NCI-H1092 treated with DMSO at 0.1 percent for 48 hours (cell line): Measurements from ENCODE around the gene ELFN2.
A peak's percentile ranks its signal among the peaks of the same experiment; 100 is the strongest.
"Not testable (repeated sequence)": the region's sequence is repeated elsewhere in the genome, so short reads cannot be mapped to it uniquely, and the experiment has no call there.

Experiments used
- DNase-seq: peaks from one replicate; lab custom pipeline; 2025; lab: John Stamatoyannopoulos, UW

ELFN2 gene

DNA sequence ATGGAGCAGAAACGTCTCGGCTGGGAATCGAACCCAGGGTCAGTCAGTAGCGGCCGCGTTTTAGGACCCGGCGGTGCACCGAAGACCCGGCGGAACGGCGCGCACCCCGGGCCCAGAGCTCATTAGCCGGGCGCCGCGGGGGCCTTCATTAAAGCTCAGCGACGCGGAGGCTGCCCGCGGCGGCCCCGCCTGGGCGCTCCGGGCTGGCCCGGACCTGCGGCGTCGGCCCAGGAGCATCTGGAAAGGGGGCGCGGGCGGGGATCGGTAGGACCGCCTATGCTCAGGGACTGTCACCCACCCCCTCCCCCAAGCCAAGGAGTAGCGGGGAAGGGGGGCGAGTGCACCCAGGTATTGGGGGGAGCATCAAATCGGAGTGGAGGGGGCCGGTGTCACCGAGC lies 92.8 kb downstream of the ELFN2 start:
- no peak for DNase-seq

DNA sequence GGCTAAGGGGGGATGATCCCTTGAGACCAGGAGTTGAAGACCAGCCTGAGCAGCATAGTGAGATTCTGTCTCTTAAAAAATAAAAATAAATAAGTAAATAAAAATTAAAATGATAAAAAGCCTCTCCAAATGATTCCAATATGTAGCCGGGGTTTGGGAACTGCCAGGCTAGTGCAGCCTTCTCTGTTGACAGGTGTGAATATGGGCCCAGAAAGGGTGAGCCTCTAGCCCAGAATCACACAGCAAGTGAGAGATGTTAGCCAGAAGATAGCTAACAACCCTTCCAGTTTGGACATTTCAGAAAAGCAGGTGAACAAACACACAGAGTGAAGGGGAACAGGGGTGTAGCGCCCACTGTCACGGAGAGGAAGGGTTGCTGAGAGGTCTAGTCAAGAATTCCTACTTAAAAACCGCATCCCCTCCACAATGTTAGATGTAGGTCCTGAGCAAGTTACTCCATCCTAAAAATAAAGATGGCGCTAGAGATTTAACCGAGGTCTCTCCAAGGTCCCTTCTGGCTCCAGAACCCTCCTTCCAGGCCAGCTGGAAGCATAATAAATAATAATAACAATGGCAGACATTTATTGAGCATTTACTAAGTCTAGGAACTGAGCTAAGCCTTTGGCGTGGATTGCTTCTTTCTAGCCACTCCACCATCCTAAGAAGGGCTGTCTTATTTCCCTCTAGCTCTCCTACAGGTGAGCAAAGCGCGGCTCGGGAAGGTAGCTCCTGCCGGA lies 93.4 kb downstream of the ELFN2 start:
- DNase-seq, result no peak

DNA sequence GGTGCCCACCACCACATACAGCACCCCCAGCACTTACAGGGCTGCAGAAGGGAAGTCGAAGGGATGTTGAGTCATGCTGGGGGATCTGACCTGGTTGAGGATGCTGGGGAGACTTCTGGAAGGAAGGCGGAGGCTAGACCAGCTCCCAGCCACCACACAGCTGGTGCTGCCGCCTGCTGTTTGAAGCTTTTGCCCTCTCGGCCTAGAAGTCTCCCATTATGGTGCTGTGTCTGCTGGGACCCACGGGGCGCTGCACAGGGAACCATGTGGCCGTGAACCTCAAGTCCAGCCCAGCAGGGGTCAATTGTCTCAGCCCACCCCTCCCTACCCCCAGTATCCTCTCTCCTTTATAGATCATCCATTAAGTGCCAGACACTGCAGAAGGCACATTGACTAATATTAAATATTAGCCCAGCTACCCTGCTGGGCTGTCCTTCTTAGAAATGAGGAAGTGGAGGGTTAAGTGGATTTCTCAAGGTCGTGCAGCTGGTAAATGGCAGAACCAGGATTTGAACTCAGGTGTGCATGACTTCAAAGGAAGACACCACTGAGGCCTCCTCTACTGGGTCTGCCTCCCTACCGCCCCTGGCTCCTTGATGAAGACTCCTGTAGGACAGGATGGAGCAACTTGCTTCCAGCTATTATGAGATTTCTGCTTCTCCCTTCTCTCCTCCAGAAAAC lies 95.3 kb downstream of the ELFN2 start:
- no peak for DNase-seq

DNA sequence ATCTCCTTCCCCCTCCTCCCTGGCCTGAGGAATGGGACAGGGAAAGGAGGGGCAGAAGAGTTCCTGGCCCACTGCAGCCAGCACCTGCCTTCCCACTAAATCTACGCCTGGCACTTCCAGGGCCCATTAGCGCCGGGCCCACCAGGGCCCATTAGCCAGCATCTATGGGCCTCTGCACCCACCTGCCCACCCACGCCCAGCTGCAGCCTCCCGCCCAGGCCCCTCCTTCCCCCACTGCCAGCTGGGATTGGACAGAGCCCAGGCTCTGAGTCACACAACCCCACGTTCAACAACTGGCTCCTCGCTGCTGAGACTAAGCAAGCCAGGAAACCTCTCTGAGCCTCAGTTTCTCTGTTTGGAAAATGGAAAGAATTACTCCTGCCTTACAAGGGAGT lies 96.2 kb downstream of the ELFN2 start:
- peak; percentile 30 for DNase-seq

DNA sequence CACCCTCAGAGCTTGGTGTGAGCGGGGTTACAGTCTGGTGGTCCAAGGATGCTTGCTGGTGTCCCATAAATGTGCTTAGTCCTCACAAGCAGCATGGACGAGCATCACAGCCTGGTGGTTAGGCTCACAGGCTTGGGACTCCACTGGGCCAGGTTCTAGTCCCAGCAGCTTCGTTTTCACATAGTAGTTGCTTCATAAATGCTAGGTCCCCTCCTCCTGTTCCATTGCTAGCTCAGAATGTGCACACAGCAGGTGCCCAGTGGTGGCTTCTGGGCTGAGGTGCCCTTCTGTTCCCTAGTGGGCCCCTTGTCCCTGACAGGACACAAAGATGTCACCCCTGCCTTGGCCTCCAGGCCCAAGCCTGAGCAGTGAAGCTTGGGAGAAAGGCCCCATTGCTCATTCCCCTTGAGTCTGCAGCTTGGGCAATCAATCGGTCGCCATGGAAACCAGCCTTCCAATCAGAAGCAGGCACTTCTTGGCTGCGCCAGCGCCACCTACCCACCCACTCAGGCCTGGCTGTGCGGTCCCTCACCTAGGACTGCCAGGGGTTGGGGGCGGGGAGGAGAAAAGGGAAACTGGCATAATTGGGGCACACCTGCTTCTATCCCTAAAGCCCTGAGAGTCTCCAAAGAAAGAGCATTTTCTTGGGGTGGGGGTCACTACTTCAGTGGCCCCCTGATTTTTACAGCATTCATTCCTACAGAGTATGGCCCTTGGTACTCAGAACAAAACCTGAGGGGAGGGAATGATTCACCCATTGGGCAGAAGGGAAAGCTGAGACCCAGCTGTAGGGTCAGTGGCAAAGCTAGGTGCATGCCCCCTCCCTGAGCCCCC lies 96.9 kb downstream of the ELFN2 start:
- DNase-seq, result peak; percentile 68

DNA sequence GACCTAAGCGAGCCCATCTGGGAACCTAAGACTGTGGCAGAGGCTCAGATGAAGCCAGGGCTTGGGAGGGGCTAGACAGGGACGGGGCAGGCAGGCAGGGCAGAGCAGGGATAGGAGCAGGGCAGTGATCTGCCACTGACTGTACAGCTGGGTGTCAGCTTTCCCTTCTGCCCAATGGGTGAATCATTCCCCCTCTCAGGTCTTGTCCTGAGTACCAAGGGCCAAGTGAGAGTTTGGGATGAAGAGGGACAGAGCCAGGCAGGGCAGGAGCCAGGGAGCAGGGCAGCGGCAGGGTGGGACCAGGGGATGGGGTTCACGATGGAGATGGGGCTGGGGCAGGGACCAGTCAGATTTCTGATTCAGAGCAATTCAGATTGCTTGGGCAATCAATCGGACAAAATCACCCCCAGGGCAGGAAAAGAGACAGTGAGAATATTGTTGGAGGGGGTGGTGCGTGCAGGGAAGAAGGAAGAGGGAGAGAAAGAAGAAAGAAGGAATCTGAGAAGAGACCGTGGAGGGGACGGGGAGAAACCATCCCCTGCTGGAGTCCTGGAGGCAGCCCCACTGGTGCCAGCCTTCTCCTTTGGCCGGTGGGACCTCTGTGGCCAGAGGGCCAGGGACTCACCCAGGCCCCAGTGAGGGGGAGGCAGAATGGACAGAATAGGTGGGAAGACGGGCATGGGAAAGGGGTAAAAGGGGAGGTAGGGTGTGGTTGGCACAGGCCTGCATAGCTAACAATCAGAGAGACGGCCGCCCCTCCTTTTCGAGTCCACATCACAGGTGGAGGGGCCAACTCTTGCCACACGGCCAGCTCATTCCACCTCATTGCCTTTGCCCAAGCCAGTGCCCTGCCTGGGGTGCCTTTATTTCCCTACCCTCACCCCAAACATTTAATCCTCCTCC lies 97.8 kb downstream of the ELFN2 start:
- DNase-seq, result no peak

DNA sequence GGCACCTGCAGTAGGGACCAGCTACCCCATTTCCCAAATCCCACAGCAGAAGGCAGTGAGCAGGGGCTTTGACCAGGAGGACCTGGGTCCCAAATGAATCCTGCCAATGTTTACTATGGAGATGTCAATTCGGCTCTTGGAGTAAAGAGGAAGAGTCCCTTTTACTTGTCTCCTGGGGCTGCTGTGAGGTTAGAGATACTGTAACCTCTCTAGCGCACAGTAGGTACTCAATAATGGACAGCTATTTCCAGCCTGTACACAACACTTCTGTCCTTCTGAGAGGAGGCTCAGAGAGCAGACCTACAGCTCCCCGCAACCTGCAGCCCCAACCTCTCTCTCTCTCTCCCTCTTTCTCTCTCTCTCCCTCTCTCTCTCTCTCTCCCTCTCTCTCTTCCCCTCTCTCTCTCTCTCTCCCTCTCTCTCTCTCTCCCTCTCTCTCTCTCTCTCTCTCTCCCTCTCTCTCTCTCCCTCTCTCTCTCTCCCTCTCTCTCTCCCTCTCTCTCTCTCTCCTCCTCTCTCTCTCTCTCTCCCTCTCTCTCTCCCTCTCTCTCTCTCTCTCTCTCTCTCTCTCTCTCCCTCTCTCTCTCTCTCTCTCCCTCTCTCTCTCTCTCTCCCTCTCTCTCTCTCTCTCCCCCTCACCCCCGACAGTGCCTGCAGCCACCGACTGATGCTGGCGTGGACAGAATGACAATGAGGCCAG lies 98.6 kb downstream of the ELFN2 start:
- DNase-seq, result not testable (repeated sequence)

DNA sequence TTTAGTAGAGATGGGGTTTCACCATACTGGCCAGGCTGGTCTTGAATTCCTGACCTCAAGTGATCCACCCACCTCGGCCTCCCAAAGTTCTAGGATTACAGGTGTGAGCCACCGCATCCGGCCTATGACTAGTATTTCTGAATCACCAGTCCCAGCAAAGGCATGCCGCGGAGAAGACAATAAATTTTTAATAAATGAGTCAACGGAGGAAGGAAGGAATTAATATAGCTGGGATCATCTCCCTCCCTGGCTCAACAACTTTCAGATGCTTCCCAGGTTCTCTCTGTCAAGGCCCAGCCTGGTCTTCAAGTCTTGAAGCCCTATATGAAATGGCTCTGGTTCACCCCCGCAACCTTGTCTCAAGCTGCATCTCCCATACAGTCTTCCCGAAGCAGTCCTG lies 99.3 kb downstream of the ELFN2 start:
- DNase-seq, result no peak

DNA sequence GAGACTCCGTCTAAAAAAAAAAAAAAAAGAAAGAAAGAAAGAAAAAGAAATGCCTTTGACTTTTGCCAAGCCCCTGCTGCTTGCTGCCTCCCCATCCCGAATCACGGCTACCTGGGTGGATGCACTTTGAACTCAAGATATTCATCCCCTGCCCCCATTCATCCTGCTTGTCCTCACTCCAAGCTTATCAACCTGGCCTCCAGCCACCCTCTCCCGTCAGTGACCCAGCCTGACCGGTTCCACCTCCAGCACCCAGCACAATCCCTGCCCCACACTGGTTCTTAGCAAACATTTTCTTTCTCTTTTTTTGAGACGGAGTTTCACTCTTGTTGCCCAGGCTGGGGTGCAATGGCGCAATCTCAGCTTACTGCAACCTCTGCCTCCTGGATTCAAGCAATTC lies 100.6 kb downstream of the ELFN2 start:
- no peak for DNase-seq

DNA sequence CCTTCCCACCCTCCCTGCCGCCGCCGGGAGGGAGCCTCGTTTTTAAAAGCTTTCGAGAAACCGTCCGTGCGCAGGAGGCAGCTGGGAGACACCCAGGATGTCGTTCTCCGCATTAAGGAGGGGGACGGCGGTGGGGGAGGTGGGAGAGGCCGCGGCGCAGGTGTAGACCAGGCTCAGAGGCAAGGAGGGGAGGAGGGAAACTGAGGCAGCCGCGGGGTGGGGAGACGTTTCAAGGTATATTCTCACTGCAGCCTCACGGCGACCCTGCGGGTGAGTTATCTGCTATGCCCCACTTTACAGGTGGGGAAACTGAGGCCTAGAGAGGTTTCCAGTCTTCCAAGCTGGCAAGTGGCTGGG lies 102.3 kb downstream of the ELFN2 start:
- no peak for DNase-seq

DNA sequence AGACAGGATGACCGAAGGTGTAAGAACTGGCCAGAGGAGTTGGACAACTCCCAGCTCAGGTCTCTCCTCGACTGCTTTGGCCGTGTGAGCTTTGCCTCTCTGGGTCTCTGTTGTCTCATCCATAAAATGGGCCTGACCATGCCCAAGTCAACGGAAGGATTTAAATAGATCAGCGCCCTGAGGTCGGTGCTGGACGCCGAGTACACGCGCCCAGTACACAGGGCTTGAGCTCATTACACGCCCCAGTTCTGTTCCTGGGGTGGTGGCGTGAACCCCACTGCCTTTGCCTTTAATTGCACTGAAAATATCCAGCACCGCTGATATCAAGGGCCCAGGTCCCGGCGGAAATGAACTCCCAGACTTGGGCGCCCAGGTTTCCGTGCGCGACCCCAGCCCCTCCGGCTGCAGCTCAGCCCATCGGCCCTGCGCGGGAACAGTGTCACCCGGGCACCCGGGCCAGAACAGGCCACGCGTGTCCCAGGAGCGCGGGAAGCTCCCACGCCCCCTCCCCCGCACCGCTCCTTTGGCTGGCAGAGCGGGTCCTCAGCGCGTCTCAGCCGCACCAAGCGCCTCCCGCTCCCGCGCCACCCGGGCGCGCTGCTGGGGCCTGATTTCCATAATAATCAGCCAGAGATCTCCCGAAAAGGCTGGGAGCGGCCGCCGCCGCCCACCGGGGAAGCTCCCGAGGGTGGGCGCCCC lies 102.8 kb downstream of the ELFN2 start:
- no peak for DNase-seq

DNA sequence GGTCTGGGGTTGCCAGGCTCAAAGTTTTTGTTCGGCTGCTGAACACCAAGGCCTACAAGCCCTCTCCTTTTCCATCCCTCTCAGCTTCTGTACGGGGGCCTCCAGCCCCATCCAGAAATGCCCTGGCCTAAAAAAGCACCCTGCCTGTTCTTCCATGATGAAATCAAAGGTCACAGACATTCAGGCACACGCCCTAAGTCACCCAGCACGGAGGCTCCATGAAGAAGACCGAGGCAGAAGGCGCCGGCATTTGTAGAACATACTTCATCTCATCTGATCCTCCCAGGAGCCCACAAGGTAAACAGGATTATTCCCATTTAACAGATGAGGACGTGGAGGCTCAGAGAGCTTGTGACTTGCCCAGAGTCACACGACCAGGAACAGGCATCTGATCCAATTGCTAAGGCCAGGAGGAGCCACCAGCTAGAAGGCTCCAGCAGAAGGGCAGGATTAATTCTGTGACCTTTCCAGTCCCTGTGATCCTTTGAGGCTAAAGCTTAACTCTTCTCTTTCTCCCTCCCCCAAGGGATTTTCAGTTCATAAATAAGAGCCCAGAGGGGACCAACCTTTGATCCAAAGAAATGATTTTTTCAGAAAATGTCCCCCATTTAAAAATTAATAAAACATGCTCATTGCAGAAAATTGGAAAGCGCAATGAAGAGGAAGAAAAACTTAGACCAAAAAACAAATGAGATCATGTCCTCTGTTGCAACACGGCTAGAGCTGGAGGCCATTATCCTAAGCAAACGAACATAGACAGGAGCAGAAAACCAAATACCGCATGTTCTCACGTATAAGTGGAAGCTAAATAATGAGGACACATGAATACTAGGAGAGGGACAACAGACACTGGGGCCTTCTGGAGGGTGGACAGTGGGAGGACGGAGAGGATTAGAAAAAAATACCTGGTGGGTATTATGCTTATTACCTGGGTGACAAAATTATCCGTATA lies 106.3 kb downstream of the ELFN2 start:
- DNase-seq, result peak; percentile 23

DNA sequence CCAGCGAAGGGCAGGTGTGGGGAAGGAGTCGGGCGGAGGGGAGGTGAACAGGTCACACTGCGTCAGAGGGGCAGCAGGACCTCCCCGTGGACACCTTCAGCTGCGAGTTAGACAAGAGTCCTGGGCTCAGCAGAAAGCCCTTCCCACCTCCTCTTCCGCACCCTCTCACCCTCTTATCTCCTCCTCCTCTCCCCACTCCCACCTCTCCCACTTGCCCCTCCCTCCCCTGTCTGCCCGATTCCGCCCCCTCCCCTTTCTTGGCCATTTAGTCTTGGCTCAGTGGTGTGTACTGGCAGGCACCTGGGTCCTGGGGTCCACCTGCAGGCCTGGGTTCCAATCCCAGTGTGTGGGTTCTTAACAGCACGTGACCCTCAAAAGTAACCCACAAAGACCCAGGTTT lies 107.8 kb downstream of the ELFN2 start:
- no peak for DNase-seq

DNA sequence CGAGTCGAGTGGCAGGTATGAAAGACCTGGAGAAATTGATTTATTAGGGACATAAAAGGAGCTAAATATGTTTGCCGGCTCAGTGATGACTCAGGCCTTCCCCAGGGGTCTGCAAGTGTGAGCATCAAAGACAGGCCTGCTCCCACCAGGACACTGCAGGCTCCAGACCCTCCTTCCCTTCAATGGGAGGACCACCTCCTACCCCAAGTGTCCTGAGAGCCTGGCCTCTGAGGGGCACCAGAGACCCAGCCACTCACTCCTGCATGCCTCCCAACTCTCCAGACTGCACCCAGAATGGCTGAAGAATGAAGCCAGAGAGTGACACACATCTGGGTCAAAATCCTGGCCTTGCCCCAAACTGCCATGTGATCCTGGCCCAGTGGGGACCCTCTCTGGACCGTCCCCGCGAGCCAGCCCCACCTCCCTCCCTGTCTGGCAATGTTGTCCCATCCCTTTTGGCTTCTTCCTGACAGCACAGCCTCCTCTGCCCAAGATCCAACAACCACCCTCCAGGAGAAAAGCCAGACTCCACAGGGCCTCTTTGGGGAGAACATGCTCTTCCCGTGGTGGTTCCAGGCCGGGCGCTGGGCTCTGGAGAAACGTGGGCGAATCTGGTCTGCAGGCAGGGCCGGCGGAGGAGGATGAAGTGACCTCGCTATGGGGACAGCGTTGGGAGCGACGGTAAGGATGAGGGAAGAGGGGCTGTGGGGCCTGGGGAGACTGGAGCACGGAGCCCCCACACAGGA lies 108.7 kb downstream of the ELFN2 start:
- no peak for DNase-seq
